Measurements from ENCODE around the gene RNF17. TPM values are rescaled to one million over a fixed set of nuclear protein-coding genes. Genes with fewer than 3 reads are reported as not detected.

Gene RNF17
- total RNA-seq, 1 donor from 2014 or later = 0.52 TPM

DNA sequence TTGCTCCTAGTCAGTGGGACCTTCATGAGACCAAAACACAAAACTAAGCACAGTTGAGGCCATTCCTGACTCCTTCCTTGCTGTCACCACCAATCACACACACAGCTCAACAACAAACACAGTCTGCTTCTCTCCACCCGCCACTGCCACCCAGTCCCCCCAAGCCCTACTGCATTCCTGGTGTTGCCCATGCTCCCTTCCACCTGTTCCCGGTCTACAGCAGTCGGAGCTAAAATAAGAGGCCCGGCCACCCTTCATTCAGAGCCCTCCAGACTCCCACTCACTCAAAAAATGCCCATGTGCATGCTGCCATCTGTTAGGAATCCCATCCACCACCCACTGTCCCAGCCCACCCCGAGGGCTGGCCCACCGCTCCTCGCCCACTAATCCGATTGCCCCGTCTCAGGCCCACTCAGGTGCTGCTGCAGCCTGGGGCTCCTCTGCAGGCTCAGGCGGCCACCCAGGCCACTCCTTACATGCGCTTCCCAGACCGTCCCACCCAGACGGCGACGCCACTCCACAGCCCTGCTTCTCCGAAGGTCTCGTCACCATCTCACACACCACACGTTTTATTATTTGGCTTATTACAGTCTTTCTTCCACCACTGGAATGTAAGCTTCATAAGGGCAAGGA is 127.6 kb downstream of the RNF17 start:
- Histone ChIP-seq H3K27ac (ENCODE audit: low read depth, low read length) (no peak overlapping the region), H3K36me3 (ENCODE audit: control insufficient read depth in 3 of 3, insufficient read depth in 3 of 3, low read length in 3 of 3) (peaks cover 0 to 24% (median 2%) of the 10 kb centered on the region in 3 donors), H3K27me3 (ENCODE audit: control insufficient read depth in 3 of 3, insufficient read depth in 3 of 3, low read length in 3 of 3) (no peaks in the 10 kb centered on the region), H3K4me3 (ENCODE audit: low read length in 3 of 3) (no peak overlapping the region), H3K4me1 (ENCODE audit: control insufficient read depth in 3 of 3, insufficient read depth in 3 of 3, low read length in 3 of 3) (no peaks in the 10 kb centered on the region), H3K9me3 (ENCODE audit: control insufficient read depth in 3 of 3, low read length in 3 of 3) (no peaks in the 10 kb centered on the region), H3K9ac (ENCODE audit: low read depth in 1 of 3, low read length in 3 of 3) (no peak overlapping the region)

DNA sequence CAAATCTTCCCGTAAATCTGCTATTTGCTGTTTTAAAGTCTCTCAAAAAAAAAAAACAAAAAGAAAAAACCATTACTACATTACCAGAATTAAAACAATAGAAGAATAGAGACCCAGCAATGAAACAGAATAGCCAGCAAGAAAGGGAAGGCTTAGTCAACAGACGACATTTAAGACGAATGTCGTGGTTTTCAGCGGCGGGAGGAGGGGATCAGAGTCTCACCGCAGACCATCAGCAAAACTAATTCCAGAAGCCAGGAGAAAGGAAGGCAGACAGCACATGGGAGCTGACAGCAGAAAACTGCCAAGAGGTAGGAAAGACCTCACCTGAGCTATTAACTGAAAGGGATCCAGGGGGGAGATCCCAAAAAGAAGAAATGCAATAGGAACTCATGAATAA is 128.9 kb downstream of the RNF17 start:
- Histone ChIP-seq H3K27me3 (ENCODE audit: control insufficient read depth in 3 of 3, insufficient read depth in 3 of 3, low read length in 3 of 3) (no peaks in the 10 kb centered on the region), H3K4me1 (ENCODE audit: control insufficient read depth in 3 of 3, insufficient read depth in 3 of 3, low read length in 3 of 3) (no peaks in the 10 kb centered on the region), H3K27ac (ENCODE audit: low read depth, low read length) (no peak overlapping the region), H3K4me3 (ENCODE audit: low read length in 3 of 3) (no peak overlapping the region), H3K9ac (ENCODE audit: low read depth in 1 of 3, low read length in 3 of 3) (no peak overlapping the region), H3K9me3 (ENCODE audit: control insufficient read depth in 3 of 3, low read length in 3 of 3) (no peaks in the 10 kb centered on the region), H3K36me3 (ENCODE audit: control insufficient read depth in 3 of 3, insufficient read depth in 3 of 3, low read length in 3 of 3) (peaks cover 0 to 27% (median 2%) of the 10 kb centered on the region in 3 donors)

DNA sequence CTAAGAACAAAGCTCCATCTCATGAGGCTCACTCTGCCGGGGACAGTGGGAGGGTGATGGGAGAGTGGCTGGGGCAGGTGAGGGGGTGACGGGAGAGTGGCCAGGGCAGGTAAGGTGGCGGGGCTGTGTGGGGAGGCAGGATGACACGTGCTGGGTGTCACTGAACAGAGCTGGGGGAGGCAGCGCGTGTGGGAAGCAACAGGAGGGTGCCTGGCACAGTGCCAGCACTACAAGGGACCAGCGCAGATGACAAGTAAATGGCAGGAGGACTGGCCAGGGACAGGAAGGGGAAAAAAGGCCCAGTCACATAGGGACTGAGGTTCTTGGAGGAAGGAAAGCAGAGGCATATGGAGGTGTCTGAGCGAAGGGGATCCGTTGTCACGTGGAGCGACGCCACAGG is 129.9 kb downstream of the RNF17 start:
- no peaks in the 10 kb centered on the region for H3K4me1 ChIP-seq (ENCODE audit: control insufficient read depth in 3 of 3, insufficient read depth in 3 of 3, low read length in 3 of 3)
- H3K4me3 ChIP-seq (ENCODE audit: low read length in 3 of 3) = no peak overlapping the region
- H3K36me3 ChIP-seq (ENCODE audit: control insufficient read depth in 3 of 3, insufficient read depth in 3 of 3, low read length in 3 of 3) = peaks cover 0 to 21% (median 2%) of the 10 kb centered on the region in 3 donors
- H3K9me3 ChIP-seq (ENCODE audit: control insufficient read depth in 3 of 3, low read length in 3 of 3) = no peaks in the 10 kb centered on the region
- H3K27ac ChIP-seq (ENCODE audit: low read depth, low read length) = no peak overlapping the region
- no peak overlapping the region for H3K9ac ChIP-seq (ENCODE audit: low read depth in 1 of 3, low read length in 3 of 3)
- H3K27me3 ChIP-seq (ENCODE audit: control insufficient read depth in 3 of 3, insufficient read depth in 3 of 3, low read length in 3 of 3) = no peaks in the 10 kb centered on the region

DNA sequence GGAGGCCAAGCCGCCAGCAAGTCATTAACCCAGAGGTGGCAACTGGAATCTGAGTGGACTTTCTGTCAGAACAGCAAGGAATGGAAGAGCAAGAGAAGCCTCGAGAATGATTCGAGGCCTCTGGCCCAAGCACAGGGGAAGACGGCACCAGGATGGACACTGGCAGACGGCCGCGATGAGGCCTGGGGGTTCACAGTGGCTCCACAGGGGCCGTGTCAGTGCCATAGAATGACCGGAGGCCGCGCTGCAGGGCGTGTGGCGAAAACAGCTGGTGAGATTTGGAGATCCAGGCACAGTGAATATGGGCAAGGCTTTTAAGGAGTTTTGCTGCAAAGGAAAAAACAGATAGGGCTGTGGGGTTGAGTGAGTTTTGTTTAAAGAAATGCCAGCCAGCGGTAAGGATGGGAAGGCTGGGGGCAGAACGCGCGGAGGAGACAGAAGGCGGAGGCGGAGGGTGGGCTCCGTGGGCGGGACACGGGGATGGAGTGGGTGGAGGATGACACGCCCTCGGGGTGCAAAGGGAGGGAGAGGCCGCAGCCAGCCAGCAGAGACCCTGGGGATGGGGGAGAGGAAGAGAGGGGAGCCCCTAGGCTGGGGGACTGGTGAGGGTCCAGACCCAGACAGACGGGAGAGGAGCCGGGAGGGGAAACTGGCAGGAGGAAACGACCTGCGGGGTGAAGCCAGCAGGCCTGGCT is 130.5 kb downstream of the RNF17 start:
- H3K9ac ChIP-seq (ENCODE audit: low read depth in 1 of 3, low read length in 3 of 3) = no peak overlapping the region
- H3K4me3 ChIP-seq (ENCODE audit: low read length in 3 of 3) = no peak overlapping the region
- H3K4me1 ChIP-seq (ENCODE audit: control insufficient read depth in 3 of 3, insufficient read depth in 3 of 3, low read length in 3 of 3) = no peaks in the 10 kb centered on the region
- H3K27ac ChIP-seq (ENCODE audit: low read depth, low read length) = no peak overlapping the region
- H3K9me3 ChIP-seq (ENCODE audit: control insufficient read depth in 3 of 3, low read length in 3 of 3) = no peaks in the 10 kb centered on the region
- peaks cover 0 to 20% (median 2%) of the 10 kb centered on the region in 3 donors for H3K36me3 ChIP-seq (ENCODE audit: control insufficient read depth in 3 of 3, insufficient read depth in 3 of 3, low read length in 3 of 3)
- H3K27me3 ChIP-seq (ENCODE audit: control insufficient read depth in 3 of 3, insufficient read depth in 3 of 3, low read length in 3 of 3) = no peaks in the 10 kb centered on the region

DNA sequence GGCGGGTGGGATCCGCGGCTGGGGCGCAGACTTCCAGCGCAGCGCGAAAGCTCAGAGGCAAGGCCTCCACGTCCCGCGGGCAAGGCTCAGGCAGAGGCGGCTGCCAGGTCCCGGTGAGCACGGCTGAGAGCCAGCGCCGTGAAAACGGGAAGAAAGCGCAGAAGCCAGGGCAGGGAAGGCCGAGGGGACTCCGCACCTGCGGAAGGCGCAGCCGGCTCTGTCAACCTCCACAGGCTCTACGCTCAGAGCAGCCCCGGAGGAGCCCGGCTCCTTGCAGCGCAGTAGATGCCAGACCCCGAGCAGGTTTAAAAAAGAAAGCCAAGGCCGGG is 131.0 kb downstream of the RNF17 start:
- H3K4me3 ChIP-seq (ENCODE audit: low read length in 3 of 3) = no peak overlapping the region
- H3K27ac ChIP-seq (ENCODE audit: low read depth, low read length) = no peak overlapping the region
- H3K9me3 ChIP-seq (ENCODE audit: control insufficient read depth in 3 of 3, low read length in 3 of 3) = no peaks in the 10 kb centered on the region
- no peaks in the 10 kb centered on the region for H3K27me3 ChIP-seq (ENCODE audit: control insufficient read depth in 3 of 3, insufficient read depth in 3 of 3, low read length in 3 of 3)
- H3K36me3 ChIP-seq (ENCODE audit: control insufficient read depth in 3 of 3, insufficient read depth in 3 of 3, low read length in 3 of 3) = peaks cover 0 to 18% (median 2%) of the 10 kb centered on the region in 3 donors
- H3K4me1 ChIP-seq (ENCODE audit: control insufficient read depth in 3 of 3, insufficient read depth in 3 of 3, low read length in 3 of 3) = no peaks in the 10 kb centered on the region
- H3K9ac ChIP-seq (ENCODE audit: low read depth in 1 of 3, low read length in 3 of 3) = no peak overlapping the region

DNA sequence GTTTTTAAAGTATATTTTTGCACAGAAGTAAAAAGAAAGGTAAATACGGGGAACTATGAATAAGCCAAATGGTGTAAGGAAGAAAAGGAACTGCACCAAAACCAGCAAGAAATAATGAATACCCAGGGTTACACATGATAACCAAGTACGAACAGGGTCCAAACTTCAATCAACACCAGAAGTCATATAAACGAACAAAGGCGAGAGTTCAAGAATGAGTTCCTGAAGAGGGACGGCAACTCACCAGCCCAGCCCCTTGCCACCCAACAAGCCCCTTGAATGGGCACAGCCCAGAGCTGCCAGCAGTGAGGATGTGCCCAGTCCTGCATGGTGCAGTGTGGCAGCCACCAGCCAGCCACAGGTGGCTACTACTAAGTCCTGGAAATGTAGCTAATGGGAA is 132.1 kb downstream of the RNF17 start:
- Histone ChIP-seq H3K4me1 (ENCODE audit: control insufficient read depth in 3 of 3, insufficient read depth in 3 of 3, low read length in 3 of 3) (no peaks in the 10 kb centered on the region), H3K4me3 (ENCODE audit: low read length in 3 of 3) (no peak overlapping the region), H3K9me3 (ENCODE audit: control insufficient read depth in 3 of 3, low read length in 3 of 3) (no peaks in the 10 kb centered on the region), H3K27me3 (ENCODE audit: control insufficient read depth in 3 of 3, insufficient read depth in 3 of 3, low read length in 3 of 3) (no peaks in the 10 kb centered on the region), H3K36me3 (ENCODE audit: control insufficient read depth in 3 of 3, insufficient read depth in 3 of 3, low read length in 3 of 3) (peaks cover 0 to 17% (median 5%) of the 10 kb centered on the region in 3 donors), H3K9ac (ENCODE audit: low read depth in 1 of 3, low read length in 3 of 3) (no peak overlapping the region), H3K27ac (ENCODE audit: low read depth, low read length) (no peak overlapping the region)

DNA sequence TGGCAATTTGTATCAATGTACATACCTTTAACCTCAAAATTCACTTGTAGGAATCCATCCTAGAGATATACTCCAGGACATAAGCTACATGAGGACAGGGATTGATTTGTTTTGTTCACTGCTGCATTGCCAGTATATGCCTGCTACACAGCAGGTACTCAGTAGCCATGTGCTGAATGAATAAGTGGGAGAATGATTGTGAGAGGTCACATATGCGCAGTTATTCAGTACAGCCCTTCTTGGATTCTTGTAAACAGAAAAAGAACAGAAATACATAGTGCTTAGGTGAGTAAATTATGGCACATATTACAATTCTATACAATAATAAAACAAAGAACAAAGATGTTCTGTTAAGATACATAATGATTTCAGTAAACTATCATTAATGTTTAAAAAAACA is 133.3 kb downstream of the RNF17 start:
- Histone ChIP-seq H3K4me3 (ENCODE audit: low read length in 3 of 3) (no peak overlapping the region), H3K27me3 (ENCODE audit: control insufficient read depth in 3 of 3, insufficient read depth in 3 of 3, low read length in 3 of 3) (no peaks in the 10 kb centered on the region), H3K36me3 (ENCODE audit: control insufficient read depth in 3 of 3, insufficient read depth in 3 of 3, low read length in 3 of 3) (peaks cover 0 to 7% (median 4%) of the 10 kb centered on the region in 3 donors), H3K4me1 (ENCODE audit: control insufficient read depth in 3 of 3, insufficient read depth in 3 of 3, low read length in 3 of 3) (no peaks in the 10 kb centered on the region), H3K9me3 (ENCODE audit: control insufficient read depth in 3 of 3, low read length in 3 of 3) (no peaks in the 10 kb centered on the region), H3K27ac (ENCODE audit: low read depth, low read length) (no peak overlapping the region), H3K9ac (ENCODE audit: low read depth in 1 of 3, low read length in 3 of 3) (no peak overlapping the region)

DNA sequence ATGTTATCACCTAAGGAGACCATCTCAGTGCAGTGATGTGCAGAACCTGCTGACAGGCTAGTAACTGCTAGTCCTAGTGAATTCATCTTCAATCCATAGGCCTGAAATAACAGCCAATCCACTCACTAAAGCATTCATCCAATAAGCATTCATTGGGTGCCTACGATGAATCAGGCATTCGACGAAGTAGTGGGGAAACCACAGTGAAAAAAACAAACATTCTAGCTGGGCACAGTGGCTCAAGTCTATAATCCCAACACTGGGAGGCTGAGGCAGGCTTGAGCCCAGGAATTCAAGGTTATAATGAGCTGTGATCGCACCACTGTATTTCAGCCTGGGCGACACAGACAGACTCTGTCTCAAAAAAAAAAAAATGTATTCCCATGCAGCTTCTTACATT is 135.6 kb downstream of the RNF17 start:
- H3K27ac ChIP-seq (ENCODE audit: low read depth, low read length) = no peak overlapping the region
- peaks cover 0 to 10% (median 4%) of the 10 kb centered on the region in 3 donors for H3K36me3 ChIP-seq (ENCODE audit: control insufficient read depth in 3 of 3, insufficient read depth in 3 of 3, low read length in 3 of 3)
- H3K4me1 ChIP-seq (ENCODE audit: control insufficient read depth in 3 of 3, insufficient read depth in 3 of 3, low read length in 3 of 3) = no peaks in the 10 kb centered on the region
- H3K27me3 ChIP-seq (ENCODE audit: control insufficient read depth in 3 of 3, insufficient read depth in 3 of 3, low read length in 3 of 3) = no peaks in the 10 kb centered on the region
- H3K4me3 ChIP-seq (ENCODE audit: low read length in 3 of 3) = no peak overlapping the region
- H3K9me3 ChIP-seq (ENCODE audit: control insufficient read depth in 3 of 3, low read length in 3 of 3) = no peaks in the 10 kb centered on the region
- H3K9ac ChIP-seq (ENCODE audit: low read depth in 1 of 3, low read length in 3 of 3) = no peak overlapping the region

DNA sequence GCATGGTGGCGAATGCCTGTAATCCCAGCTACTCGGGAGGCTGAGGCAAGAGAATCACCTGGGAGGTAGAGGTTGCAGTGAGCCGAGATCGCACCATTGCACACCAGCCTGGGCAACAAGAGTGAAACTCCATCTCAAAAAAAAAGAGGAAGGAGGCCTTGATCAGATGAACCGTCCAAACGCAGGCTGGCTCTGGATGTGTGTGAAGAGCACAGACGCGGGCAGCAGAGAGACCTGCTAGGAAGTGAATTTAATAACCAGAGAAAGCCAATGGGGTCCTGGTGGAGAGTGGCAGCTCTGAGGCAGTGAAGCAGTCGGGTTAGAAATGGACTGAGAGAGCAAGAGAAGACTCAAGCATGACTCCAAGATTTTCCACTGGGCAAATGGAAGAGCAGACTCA is 136.5 kb downstream of the RNF17 start:
- peaks cover 0 to 15% (median 4%) of the 10 kb centered on the region in 3 donors for H3K36me3 ChIP-seq (ENCODE audit: control insufficient read depth in 3 of 3, insufficient read depth in 3 of 3, low read length in 3 of 3)
- no peaks in the 10 kb centered on the region for H3K9me3 ChIP-seq (ENCODE audit: control insufficient read depth in 3 of 3, low read length in 3 of 3)
- H3K27ac ChIP-seq (ENCODE audit: low read depth, low read length) = no peak overlapping the region
- H3K4me1 ChIP-seq (ENCODE audit: control insufficient read depth in 3 of 3, insufficient read depth in 3 of 3, low read length in 3 of 3) = no peaks in the 10 kb centered on the region
- no peak overlapping the region for H3K9ac ChIP-seq (ENCODE audit: low read depth in 1 of 3, low read length in 3 of 3)
- no peak overlapping the region for H3K4me3 ChIP-seq (ENCODE audit: low read length in 3 of 3)
- no peaks in the 10 kb centered on the region for H3K27me3 ChIP-seq (ENCODE audit: control insufficient read depth in 3 of 3, insufficient read depth in 3 of 3, low read length in 3 of 3)

DNA sequence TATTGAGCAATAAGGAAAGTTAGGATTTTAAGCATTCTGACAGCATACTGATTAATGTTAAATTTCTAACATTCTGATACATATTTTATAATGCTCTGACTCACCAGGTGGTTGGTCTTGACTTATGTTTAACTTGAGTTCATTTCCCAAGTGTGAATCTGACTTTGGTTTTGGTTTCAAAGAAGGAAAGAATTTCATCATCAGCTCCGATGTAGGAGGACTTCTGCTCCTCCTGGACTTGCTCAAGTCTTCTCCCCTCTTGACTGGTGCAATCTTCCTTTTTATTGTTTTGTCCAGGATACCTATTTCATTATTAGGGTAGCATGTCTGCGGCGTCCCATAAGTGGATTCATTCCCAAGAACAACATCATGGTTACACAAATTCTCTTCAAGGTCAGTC is 141.3 kb downstream of the RNF17 start:
- H3K27ac ChIP-seq (ENCODE audit: low read depth, low read length) = no peak overlapping the region
- no peak overlapping the region for H3K9ac ChIP-seq (ENCODE audit: low read depth in 1 of 3, low read length in 3 of 3)
- H3K4me1 ChIP-seq (ENCODE audit: control insufficient read depth in 3 of 3, insufficient read depth in 3 of 3, low read length in 3 of 3) = no peaks in the 10 kb centered on the region
- no peaks in the 10 kb centered on the region for H3K27me3 ChIP-seq (ENCODE audit: control insufficient read depth in 3 of 3, insufficient read depth in 3 of 3, low read length in 3 of 3)
- no peaks in the 10 kb centered on the region for H3K9me3 ChIP-seq (ENCODE audit: control insufficient read depth in 3 of 3, low read length in 3 of 3)
- H3K36me3 ChIP-seq (ENCODE audit: control insufficient read depth in 3 of 3, insufficient read depth in 3 of 3, low read length in 3 of 3) = peaks cover 0 to 14% (median 6%) of the 10 kb centered on the region in 3 donors
- no peak overlapping the region for H3K4me3 ChIP-seq (ENCODE audit: low read length in 3 of 3)

Measured in skeletal muscle tissue (tissue), 4 donors.